Body of pancreas (tissue), 4 donors: Measurements from ENCODE around the gene IFT88.

Experiments
- CTCF ChIP-seq, 7 experiments: fragments of 450-650 bp in 4 of 7; fragments of 200-600 bp in 3 of 7; sonication (generic) in 3 of 7; IDR thresholded peaks; one replicate each; pipeline ENCODE4 v1.5.1; 2016 to 2019; ENCODE audit warnings: antibody characterized with exemption in 7 of 7
- POLR2A ChIP-seq, 3 donors: fragments of 450-650 bp; IDR thresholded peaks; one replicate each; pipeline ENCODE4 v1.6.1; 2016; ENCODE audit warnings: antibody characterized with exemption in 3 of 3, mild to moderate bottlenecking in 2 of 3

- TF ChIP-seq CTCF (IDR thresholded peaks at IDR 0.05), result no peak
- TF ChIP-seq POLR2A (IDR thresholded peaks at IDR 0.05), result no peak
Measured at GRCh38 chr13:20721058-20721453, 154.1 kb downstream of the IFT88 start.
